ENCODE results near the gene NOS2.

The NOS2 gene

GRCh38 chr17:27818401-27819105 is 18.2 kb upstream of the NOS2 start:
- no peak for DNase-seq

- DNase-seq, result no peak
These were observed 17.4 kb upstream of the NOS2 start for GRCh38 chr17:27817731-27818130.

DNA sequence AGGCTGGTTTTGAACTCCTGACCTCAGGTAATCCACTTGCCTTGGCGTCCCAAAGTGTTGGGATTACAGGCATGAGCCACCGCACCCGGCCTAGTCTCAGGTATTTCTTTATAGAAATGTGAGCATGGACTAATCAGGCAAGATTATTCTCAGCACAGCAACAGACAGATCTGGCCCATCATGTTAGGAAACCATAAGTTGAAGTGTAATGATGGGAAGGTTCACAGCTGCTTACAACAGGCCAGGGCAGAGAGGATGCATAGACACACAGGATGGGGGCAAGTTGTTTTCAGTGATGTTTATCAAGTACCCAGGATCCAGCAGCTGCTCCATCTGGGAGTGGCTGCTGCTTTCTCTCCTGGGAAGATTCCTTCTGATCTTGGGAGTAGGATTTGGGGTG is 16.6 kb upstream of the NOS2 start:
- DNase-seq, result no peak

DNA sequence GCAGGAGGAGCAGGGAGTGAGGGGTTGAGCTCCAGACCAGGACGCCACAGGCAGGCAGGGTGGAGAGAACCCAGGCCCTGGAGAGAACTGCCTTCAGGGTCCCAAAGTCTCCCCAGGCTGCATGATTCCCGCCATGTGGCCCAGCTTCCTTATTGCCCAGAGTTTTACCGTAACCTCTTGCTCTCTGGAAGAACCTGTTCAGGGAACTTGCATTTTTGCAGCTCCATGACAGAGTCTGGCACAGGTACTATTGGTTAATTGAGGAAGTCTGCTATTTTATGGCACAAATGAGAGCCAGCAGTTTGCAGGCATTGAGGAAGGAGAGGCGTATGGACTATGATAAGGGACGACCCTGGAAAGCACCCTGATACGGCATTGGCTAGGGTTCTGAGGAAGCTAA is 11.6 kb upstream of the NOS2 start:
- DNase-seq, result no peak

DNA sequence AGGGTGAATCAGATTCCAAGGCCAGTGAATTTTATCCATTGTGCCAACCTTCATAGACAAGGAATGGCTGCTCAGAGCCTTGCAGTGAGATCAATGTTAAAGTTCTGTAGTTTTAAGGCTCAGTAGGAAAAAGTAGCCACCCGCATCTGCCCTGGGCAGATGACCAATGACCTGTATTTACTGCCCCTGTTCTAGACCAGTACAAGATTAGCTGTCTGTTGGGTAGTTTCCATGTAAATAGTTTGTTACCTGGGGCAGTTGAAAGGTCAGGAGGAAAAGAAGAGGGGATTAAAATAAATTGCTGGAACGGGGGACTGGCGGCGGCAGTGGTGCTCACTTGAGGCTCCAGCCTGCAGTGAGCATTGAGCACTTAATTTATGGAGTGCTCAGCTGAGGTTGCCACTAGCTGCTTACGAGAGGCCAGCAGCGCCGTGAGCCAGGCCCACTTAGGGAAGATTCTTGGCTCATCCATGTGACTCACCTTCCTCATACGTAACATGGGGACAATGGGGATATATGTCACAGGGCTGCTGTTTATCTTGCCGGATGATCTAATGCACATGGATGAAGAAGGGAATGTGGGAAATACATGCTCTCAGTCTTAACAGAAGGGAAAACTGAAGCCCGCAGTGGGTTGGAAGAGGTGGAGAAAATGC is 10.7 kb upstream of the NOS2 start:
- no peak for DNase-seq

DNA sequence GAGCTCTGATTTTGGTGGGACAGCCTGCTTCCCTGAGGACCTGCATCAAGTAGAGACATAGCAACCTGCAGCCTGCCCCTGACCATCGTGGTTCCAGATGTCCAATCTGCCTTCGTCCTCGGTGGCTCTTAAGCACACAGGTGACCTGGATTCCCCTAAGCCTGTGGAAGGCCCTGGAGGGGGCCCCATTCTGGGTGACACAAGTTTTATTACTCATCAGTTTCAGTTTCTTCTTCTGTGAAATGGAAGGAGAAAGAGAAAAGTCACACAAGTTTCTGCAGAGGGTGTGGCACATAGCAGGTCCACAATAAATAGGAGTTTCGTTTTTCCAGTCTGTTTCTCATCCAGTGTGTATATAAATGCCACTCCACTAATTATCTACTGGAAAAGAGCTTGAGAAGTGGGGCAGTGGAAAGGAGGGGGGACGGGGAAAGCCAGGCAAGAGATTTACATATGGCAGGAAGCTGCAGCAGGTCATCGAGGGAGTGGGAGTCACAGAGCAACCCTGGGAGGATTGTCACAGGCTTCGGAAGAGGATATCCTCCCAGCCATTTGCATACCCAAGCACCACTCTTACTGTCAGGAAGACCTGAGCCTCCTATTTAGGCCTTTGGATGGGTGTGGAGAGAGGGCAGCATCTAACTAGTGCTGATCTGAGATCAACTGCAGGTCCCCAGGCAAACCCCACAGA is 10.0 kb upstream of the NOS2 start:
- DNase-seq, result no peak

GRCh38 chr17:27809555-27809954 is 9.2 kb upstream of the NOS2 start:
- DNase-seq, result no peak

GRCh38 chr17:27808628-27809027 is 8.3 kb upstream of the NOS2 start:
- DNase-seq, result no peak

DNA sequence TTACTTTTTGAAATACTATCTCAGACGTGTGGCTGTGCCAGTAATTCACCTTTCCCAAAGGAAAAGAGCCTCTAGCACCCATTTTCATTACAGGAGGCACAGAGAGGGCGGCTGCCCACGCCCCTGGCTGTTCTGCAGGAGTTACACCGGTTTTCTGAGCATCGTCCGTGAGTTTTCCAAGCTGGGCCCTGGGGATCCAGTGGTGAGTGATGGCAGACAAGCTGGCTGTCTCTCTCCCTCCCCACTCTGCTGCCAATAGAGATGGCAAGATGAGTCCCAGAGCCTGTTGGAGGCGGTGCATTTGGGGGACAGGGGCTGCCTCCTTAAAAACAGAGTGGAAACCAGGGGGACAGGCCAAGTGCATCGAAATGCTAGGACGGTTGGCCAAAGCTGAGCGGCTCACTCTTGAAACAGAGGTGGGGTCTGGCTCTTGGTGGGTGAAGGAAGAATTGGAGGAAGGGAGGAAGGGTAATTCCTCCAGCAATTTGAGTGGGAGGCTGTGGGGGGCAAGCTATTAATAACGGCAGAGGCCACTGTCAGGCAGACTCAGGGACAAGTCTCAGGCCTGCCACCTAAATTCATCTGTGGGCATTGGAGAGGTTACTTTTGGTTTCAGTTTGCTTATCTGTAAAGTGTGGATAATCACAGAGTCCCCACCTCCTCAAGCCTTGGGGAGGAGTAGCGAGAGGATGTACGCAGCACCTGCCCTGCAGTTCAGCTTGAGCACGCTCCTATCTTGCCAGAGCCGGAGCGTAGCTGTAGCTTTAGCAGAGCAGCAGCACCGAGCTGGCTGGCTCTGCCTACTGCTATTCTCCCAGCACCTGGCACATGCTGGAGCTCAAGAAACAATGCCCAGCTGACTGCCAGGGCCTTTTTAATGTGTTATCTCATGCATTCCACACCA is 7.5 kb upstream of the NOS2 start:
- DNase-seq, result peak; percentile 31

DNA sequence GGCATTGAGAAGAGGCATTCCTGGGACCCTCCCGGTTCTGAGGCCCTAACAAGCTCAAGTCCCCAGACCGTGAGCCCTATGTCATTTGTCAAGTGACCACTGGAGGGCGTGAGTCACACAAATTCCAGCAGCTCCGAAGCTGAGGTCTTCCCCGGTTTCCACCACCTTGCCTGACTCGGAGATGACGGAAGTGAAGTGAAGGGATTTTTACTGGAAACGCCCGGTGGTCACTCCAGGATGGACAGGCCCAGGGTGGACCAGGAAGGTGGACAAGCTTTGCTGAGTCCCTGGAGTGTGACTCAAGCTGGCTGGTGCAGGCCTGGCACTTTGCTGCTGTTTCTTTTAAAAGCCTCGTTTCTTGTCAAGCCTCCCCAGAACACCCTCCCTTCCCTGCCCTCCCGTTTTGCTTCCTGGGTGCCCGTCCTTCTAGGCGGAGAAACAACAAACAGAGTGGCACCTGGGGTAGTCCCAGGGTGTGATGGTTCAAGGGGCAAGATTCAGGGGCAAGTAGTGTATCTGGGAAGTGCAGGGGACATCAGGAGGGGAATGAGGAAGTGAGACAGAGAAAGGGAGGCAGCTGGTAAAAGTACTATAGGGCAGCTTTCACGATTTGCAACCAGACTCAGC is 5.3 kb upstream of the NOS2 start:
- DNase-seq, result peak; percentile 68

GRCh38 chr17:27804113-27804512 is 3.8 kb upstream of the NOS2 start:
- no peak for DNase-seq

DNA sequence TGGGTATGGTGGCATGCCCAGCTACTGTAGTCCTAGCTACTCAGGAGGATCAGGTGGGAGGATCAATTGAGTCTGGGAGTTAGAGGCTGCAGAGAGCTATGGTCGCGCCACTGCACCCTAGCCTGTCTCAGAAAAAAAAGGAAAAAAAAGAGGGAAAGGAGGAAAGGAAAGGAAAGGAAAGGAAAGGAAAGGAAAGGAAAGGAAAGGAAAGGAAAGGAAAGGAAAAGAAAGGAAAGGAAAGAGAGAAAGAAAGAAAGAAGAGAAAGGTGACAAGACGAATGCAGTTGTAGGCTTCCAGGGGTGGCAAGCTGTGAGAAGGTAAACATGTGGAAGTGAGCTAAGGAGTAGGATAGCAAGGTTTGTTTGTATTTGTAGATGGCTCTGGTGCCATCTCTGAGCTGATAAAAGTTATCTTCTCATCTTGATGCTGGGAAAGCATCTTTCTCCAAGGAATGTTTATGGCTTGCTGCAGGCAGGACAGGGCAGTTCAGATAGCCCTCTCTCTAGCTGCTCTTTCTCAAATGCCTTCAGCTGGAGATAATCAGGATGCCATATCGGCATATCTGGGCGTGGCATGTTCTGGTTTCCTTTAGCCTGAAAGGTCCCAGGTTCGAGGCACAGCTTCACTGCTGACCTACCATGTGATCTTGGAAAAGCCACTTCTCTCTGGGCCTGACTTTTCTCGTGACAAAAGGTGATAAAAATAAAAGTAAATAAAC is 2.8 kb upstream of the NOS2 start:
- no peak for DNase-seq

DNA sequence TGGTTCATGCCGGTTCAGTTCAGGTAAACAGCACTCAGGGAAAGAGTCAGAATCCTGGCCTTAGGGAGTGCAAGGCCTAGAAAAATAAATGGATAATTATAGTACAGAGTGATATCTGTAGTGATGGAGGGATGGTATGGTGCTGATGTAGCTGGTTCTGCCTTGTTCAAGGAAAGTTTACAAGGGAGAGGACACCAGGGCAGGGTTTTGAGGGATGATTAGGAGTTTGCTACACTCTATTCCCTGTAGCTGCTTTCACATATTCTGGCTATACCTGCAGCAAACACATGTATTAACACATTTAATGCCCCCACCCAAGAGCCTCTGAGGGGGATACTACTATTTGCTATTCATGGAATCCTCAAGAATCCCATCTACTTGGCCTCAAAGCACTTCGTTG is 1.7 kb upstream of the NOS2 start:
- DNase-seq, result no peak

DNA sequence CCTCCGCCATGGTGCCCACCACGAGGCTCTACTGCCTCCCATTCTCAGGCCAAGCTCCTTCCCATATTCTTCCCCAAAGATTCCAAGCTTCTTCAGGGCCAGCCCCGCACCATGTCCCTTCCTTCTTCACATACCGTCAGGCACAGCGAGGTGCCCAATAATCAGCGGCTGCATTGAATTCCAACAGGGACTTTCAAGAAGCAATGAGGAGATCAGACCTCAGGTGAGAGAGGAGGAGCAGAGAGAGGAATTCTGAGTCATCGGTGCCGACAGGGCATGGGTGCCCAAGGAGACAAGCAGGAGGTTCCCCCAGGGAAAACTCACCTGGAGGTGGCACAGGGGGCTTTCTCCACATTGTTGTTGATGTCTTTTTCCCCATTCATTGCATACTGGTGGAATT is 2.0 kb downstream of the NOS2 start:
- DNase-seq, result no peak

- DNase-seq, result no peak
These were observed 2.8 kb downstream of the NOS2 start for GRCh38 chr17:27797390-27798091.

DNA sequence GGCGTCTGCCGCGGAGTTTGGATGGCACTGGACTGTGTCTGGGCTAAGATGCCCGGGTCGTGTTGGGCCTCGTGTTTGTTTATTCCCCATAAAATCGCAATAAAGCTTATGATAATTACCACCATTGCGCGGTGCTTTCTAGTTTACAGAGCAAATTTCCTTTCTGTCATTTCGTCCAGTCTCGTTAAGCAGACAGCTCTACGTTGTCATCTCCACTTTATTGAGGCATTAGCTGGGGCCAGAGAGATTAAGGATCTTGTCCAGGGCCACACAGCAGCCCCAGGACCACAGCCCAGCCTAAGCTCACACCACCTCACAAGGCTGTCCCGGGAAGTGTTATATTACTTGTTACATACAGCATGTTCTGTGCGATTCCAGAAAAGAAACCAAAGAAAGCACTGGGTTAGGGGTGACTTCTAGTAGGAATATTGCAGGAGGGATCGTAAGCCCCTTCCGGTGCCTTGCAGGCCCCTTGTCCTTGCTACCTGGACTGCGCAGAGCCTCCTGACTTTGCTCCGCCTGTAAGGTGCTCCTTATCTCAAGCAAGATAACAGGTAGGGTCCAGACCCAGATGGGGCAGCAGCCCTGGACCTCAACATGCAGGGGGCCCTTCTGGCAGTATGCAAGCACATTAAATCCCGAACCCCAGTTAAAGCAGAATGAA is 6.3 kb downstream of the NOS2 start:
- DNase-seq, result no peak

GRCh38 chr17:27793168-27793905 is 7.0 kb downstream of the NOS2 start:
- peak; percentile 16 for DNase-seq

- DNase-seq, result no peak
These were observed 8.2 kb downstream of the NOS2 start for GRCh38 chr17:27792095-27792494.

DNA sequence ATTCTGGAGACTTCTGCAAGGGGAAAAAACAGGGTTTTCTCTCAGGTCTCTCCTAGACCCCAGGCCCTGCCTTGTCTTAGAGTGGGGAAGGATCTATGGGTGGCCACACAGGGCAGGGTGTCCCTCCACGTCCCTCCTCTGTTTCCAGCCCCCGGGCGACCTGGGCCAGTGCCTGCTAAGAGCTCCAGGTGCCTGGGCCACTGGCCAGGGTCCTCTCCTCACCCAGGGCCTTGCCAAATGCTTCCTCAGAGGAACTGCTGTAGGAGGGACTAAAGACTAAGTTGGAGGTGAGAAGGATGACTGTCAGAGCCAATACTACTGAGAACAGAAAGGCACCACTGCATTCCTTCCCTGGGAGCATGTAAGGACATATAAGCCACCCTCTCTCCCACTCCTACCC is 11.4 kb downstream of the NOS2 start:
- DNase-seq, result no peak

Measured in NCI-H1105 treated with DMSO at 0.1 percent for 48 hours (cell line).